Smooth muscle cell (in vitro differentiated cells): ENCODE measurements around the gene KDM8. TPM values are rescaled to one million over a fixed set of nuclear protein-coding genes. Genes with fewer than 3 reads are reported as not detected.

Experiments used
- DNase-seq: peaks from one replicate; lab custom pipeline; 2025; ENCODE audit not compliant: unreplicated experiment; lab: John Stamatoyannopoulos, UW
- H2AFZ ChIP-seq: fragments of 200-600 bp; sonication (generic); 2 replicates; pipeline ENCODE4 v1.6.0; 2016; ENCODE audit warnings: antibody characterized with exemption, low read depth, mild to moderate bottlenecking
- H3F3A ChIP-seq: fragments of 200-600 bp; sonication (generic); 2 replicates; pipeline ENCODE4 v1.6.0; 2017; ENCODE audit warnings: antibody characterized with exemption, low read depth
- H3K27ac ChIP-seq: fragments of 200-600 bp; sonication (generic); 2 replicates; pipeline ENCODE4 v1.5.1; 2016; ENCODE audit warnings: low read depth, mild to moderate bottlenecking
- H3K27me3 ChIP-seq: fragments of 200-600 bp; sonication (generic); 2 replicates; pipeline ENCODE4 v1.6.1; 2016; ENCODE audit warnings: low read depth, mild to moderate bottlenecking
- H3K36me3 ChIP-seq: fragments of 200-600 bp; sonication (generic); 2 replicates; pipeline ENCODE4 v1.5.1; 2016; ENCODE audit warnings: low read depth
- H3K4me1 ChIP-seq: fragments of 200-600 bp; sonication (generic); 2 replicates; pipeline ENCODE4 v1.5.1; 2016; ENCODE audit warnings: low read depth
- H3K4me2 ChIP-seq: fragments of 200-600 bp; sonication (generic); 2 replicates; pipeline ENCODE4 v1.6.0; 2016; ENCODE audit warnings: mild to moderate bottlenecking
- H3K4me3 ChIP-seq: fragments of 200-600 bp; sonication (generic); 2 replicates; pipeline ENCODE4 v1.5.1; 2016; ENCODE audit warnings: mild to moderate bottlenecking
- H3K79me2 ChIP-seq: fragments of 200-600 bp; sonication (generic); 2 replicates; pipeline ENCODE4 v1.6.0; 2016; ENCODE audit warnings: low read depth, mild to moderate bottlenecking
- H3K9ac ChIP-seq: fragments of 200-600 bp; sonication (generic); 2 replicates; pipeline ENCODE4 v1.6.0; 2016; ENCODE audit warnings: low read depth
- H3K9me3 ChIP-seq: fragments of 200-600 bp; sonication (generic); replicated peaks from 2 replicates; pipeline ENCODE4 v1.5.1; 2016; ENCODE audit warnings: low read depth
- H4K20me1 ChIP-seq: fragments of 200-600 bp; sonication (generic); 2 replicates; pipeline ENCODE4 v1.6.0; 2016; ENCODE audit warnings: low read depth
- WGBS: methylation state at CpG from one replicate; pipeline ENCODE4 v1.1.7; 2016; ENCODE audit warnings: low lambda C conversion rate; 5-methylcytosine and 5-hydroxymethylcytosine counted together
- polyA plus RNA-seq: library from polyadenylated mRNA; unstranded; fragments of >200 nt; fragmentation: Nextera tagmentation; extraction: Ambion mirVana; gene quantifications from 2 replicates; pipeline ENCODE4 v1.2.1, GENCODE V29; 2016
- total RNA-seq: library from RNA; depleted of rRNA; stranded (reverse); fragments of >200 nt; gene quantifications from 2 replicates; pipeline ENCODE4 v1.2.3, GENCODE V29; 2014
- TF ChIP-seq, protein P1 (sequence below): fragments of 200-600 bp; sonication (generic); IDR thresholded peaks from 2 replicates; pipeline ENCODE4 v1.5.1; 2017; ENCODE audit warnings: borderline replicate concordance, mild to moderate bottlenecking, antibody characterized with exemption; ENCODE audit not compliant: insufficient read depth, poor library complexity, severe bottlenecking

The KDM8 gene
- total and polyA plus RNA-seq, 2 experiments from 2014 or later, result 0.81 to 3.5 TPM

DNA sequence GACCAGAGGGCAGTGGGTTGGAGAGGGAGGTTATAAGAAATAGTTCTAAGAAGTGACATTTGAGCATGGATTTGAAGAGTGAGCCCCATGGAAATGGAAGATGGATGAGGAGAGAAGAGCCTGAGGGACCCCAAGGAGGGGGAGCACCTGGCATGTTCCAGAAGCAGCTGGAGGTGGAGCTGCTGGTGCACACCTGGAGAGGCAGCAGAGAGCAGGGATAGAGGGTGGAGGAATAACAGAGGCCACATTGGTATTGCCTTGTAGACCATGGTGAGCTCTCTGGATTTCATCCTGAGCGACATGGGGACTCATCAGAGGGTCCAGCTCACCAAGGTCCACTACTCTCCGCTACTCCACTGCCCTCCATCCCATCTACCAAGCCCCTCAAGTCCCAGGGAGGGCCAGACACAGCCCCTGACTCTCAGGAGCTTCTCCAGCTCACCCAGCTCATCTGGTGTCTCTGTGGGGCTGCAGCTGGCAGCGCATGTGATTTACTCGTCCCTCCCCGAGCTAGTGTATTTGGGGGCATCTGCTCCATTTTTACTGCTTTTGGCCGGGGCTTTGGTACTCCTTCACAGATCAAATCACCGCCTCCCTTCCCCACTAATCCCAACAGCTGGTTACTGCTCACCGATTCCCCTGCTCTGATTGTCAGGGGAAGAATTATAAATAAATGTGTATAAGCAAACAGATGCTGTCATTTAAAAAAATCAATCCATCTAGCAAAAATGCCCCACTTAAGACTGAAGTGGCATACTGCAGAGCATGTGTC, 22.1 kb upstream of the KDM8 start:
- Histone ChIP-seq H3K27me3 (no peaks in the 10 kb centered on the region), H3K4me3 (no peak overlapping the region), H4K20me1 (no peaks in the 10 kb centered on the region), H3K9me3 (no peaks in the 10 kb centered on the region), H3K4me1 (no peaks in the 10 kb centered on the region), H3K79me2 (no peaks in the 10 kb centered on the region), H3K4me2 (no peak overlapping the region), H3K9ac (no peak overlapping the region), H2AFZ (no peak overlapping the region), H3K27ac (no peak overlapping the region), H3K36me3 (no peaks in the 10 kb centered on the region), H3F3A (no peaks in the 10 kb centered on the region)
- 84% methylated on average over 8 of the region's 8 CpGs for WGBS
- TF ChIP-seq, protein P1, sequence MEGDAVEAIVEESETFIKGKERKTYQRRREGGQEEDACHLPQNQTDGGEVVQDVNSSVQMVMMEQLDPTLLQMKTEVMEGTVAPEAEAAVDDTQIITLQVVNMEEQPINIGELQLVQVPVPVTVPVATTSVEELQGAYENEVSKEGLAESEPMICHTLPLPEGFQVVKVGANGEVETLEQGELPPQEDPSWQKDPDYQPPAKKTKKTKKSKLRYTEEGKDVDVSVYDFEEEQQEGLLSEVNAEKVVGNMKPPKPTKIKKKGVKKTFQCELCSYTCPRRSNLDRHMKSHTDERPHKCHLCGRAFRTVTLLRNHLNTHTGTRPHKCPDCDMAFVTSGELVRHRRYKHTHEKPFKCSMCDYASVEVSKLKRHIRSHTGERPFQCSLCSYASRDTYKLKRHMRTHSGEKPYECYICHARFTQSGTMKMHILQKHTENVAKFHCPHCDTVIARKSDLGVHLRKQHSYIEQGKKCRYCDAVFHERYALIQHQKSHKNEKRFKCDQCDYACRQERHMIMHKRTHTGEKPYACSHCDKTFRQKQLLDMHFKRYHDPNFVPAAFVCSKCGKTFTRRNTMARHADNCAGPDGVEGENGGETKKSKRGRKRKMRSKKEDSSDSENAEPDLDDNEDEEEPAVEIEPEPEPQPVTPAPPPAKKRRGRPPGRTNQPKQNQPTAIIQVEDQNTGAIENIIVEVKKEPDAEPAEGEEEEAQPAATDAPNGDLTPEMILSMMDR, result no peak
- DNase-seq, result no peak

DNA sequence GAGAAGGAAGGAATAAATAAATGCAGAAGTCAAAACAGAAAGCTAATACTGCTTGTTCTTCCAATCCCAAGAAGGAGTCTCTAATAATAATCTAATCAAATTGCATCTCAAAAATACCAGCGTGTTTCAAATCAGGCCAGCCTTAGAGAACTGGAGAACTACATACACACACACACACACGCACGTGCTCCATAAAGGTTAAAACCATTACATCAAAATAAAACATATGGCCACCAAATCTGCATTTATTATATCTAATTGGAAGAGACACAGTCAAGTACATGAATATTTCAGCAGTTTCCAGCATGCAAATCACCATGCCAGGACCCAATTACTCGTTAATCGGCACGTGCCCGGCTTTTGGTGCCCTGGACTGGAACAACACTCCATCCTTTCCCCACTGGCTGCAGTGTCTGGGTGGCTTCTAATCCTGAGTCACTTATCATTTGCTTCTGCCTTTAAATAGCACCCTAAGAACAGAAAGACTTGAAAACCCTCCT, 20.4 kb upstream of the KDM8 start:
- no peak overlapping the region for H3K4me3 ChIP-seq
- WGBS, result 93% methylated on average over 7 of the region's 7 CpGs
- no peaks in the 10 kb centered on the region for H3K79me2 ChIP-seq
- no peak overlapping the region for H3K27ac ChIP-seq
- no peaks in the 10 kb centered on the region for H4K20me1 ChIP-seq
- H3K4me2 ChIP-seq, result no peak overlapping the region
- no peaks in the 10 kb centered on the region for H3F3A ChIP-seq
- no peaks in the 10 kb centered on the region for H3K4me1 ChIP-seq
- no peaks in the 10 kb centered on the region for H3K36me3 ChIP-seq
- H2AFZ ChIP-seq, result no peak overlapping the region
- H3K9ac ChIP-seq, result no peak overlapping the region
- TF ChIP-seq, protein P1, result no peak
- no peaks in the 10 kb centered on the region for H3K9me3 ChIP-seq
- H3K27me3 ChIP-seq, result no peaks in the 10 kb centered on the region
- DNase-seq, result no peak

DNA sequence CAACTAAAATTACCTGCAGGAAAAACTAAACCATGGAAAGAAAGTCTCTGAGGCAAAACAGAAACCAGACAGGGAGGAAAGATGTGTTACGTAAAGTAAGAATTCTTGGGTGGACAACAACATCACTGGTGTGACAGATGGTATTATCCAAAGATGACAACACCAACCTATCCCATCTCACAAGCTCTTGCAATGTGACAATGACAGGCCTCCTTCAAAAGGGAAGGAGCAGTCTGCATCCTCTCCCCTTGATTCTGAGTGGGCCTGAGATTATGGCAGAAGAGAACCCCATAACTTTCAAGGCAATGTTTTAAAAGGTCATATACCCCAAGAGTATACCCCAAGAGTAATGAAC, 17.6 kb upstream of the KDM8 start:
- no peak overlapping the region for H3K4me2 ChIP-seq
- H3K9me3 ChIP-seq, result no peaks in the 10 kb centered on the region
- 91% methylated on average over 1 of the region's 1 CpG for WGBS
- no peak for DNase-seq
- H3K27me3 ChIP-seq, result no peaks in the 10 kb centered on the region
- no peak overlapping the region for H3K4me3 ChIP-seq
- no peaks in the 10 kb centered on the region for H4K20me1 ChIP-seq
- no peaks in the 10 kb centered on the region for H3F3A ChIP-seq
- no peak overlapping the region for H2AFZ ChIP-seq
- TF ChIP-seq, protein P1, result no peak
- no peaks in the 10 kb centered on the region for H3K36me3 ChIP-seq
- no peak overlapping the region for H3K27ac ChIP-seq
- no peaks in the 10 kb centered on the region for H3K4me1 ChIP-seq
- H3K79me2 ChIP-seq, result no peaks in the 10 kb centered on the region
- H3K9ac ChIP-seq, result no peak overlapping the region

DNA sequence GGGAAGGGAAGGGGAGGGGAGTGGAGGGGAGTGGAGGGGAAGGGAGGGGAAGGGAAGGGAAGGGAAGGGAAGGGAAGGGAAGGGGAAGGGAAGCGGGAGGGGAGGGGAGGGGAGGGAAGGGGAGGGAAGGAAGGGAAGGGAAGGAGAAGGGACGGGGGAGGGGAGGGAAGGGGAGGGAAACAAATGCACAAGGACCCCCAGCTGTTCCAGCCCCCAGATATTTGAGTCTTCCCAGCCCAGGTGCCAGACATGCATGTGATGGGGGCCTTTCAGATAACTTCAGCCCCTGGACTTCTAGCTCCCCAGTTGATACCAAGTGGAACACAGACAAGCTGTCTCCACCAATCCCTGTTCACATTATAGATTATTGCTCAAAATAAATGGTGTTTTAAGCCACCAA, 14.7 kb upstream of the KDM8 start:
- TF ChIP-seq, protein P1, result no peak
- no peak overlapping the region for H3K4me3 ChIP-seq
- no CpG with 5 or more reads among the region's 2 CpGs for WGBS
- H2AFZ ChIP-seq, result no peak overlapping the region
- no peak for DNase-seq
- no peaks in the 10 kb centered on the region for H3K4me1 ChIP-seq
- H3K9me3 ChIP-seq, result no peaks in the 10 kb centered on the region
- no peaks in the 10 kb centered on the region for H4K20me1 ChIP-seq
- no peaks in the 10 kb centered on the region for H3F3A ChIP-seq
- no peaks in the 10 kb centered on the region for H3K79me2 ChIP-seq
- H3K9ac ChIP-seq, result no peak overlapping the region
- H3K4me2 ChIP-seq, result no peak overlapping the region
- H3K27me3 ChIP-seq, result no peaks in the 10 kb centered on the region
- H3K36me3 ChIP-seq, result no peaks in the 10 kb centered on the region
- H3K27ac ChIP-seq, result no peak overlapping the region
